Activated effector memory CD4-positive, alpha-beta T cell treated with anti-CD3 and anti-CD28 coated beads, Interleukin-2, amount 50 U/mL, for 16 hours (primary cell): ENCODE measurements around the gene RPAP2.
"Not testable (repeated sequence)": the region's sequence is repeated elsewhere in the genome, so short reads cannot be mapped to it uniquely, and the experiment has no call there.

Source experiments
- DNase-seq: peaks from one replicate; pipeline ENCODE4 v3.0.0-alpha.2; 2020

Gene RPAP2

GRCh38 chr1:92377991-92378390 lies 79.1 kb downstream of the RPAP2 start:
- not testable (repeated sequence) for DNase-seq

- DNase-seq: no peak
Observed at GRCh38 chr1:92380867-92381266, 82.0 kb downstream of the RPAP2 start.

GRCh38 chr1:92393966-92394365 lies 95.1 kb downstream of the RPAP2 start:
- not testable (repeated sequence) for DNase-seq

GRCh38 chr1:92398519-92398918 lies 99.7 kb downstream of the RPAP2 start:
- no peak for DNase-seq

GRCh38 chr1:92399076-92399475 lies 100.2 kb downstream of the RPAP2 start:
- no peak for DNase-seq

- no peak for DNase-seq
Observed at GRCh38 chr1:92404661-92405060, 105.8 kb downstream of the RPAP2 start.

GRCh38 chr1:92408825-92409224 lies 110.0 kb downstream of the RPAP2 start:
- DNase-seq: no peak

GRCh38 chr1:92409946-92410549 lies 111.2 kb downstream of the RPAP2 start:
- DNase-seq: no peak

GRCh38 chr1:92410706-92411105 lies 111.8 kb downstream of the RPAP2 start:
- peak; percentile 71 for DNase-seq

GRCh38 chr1:92411511-92411910 lies 112.7 kb downstream of the RPAP2 start:
- DNase-seq: no peak

- no peak for DNase-seq
Observed at GRCh38 chr1:92419642-92420041, 120.8 kb downstream of the RPAP2 start.

GRCh38 chr1:92424381-92424780 lies 125.5 kb downstream of the RPAP2 start:
- DNase-seq: no peak

GRCh38 chr1:92425617-92426016 lies 126.8 kb downstream of the RPAP2 start:
- no peak for DNase-seq

- no peak for DNase-seq
Observed at GRCh38 chr1:92430030-92430429, 131.2 kb downstream of the RPAP2 start.

- DNase-seq: not testable (repeated sequence)
Observed at GRCh38 chr1:92434572-92434971, 135.7 kb downstream of the RPAP2 start.

GRCh38 chr1:92439291-92439690 lies 140.4 kb downstream of the RPAP2 start:
- DNase-seq: no peak

GRCh38 chr1:92441316-92441696 lies 142.4 kb downstream of the RPAP2 start:
- no peak for DNase-seq

- no peak for DNase-seq
Observed at GRCh38 chr1:92441697-92442342, 143.0 kb downstream of the RPAP2 start.

GRCh38 chr1:92442351-92442750 lies 143.5 kb downstream of the RPAP2 start:
- no peak for DNase-seq

- DNase-seq: no peak
Observed at GRCh38 chr1:92443893-92444292, 145.0 kb downstream of the RPAP2 start.

- no peak for DNase-seq
Observed at GRCh38 chr1:92444351-92444750, 145.5 kb downstream of the RPAP2 start.

- no peak for DNase-seq
Observed at GRCh38 chr1:92445865-92446264, 147.0 kb downstream of the RPAP2 start.

- no peak for DNase-seq
Observed at GRCh38 chr1:92446546-92446945, 147.7 kb downstream of the RPAP2 start.

GRCh38 chr1:92447033-92447681 lies 148.3 kb downstream of the RPAP2 start:
- DNase-seq: no peak
